Fibroblast of lung (primary cell): Measurements from ENCODE around the gene DCAF12. TPM values are rescaled to one million over a fixed set of nuclear protein-coding genes. Genes with fewer than 3 reads are reported as not detected.
A peak's percentile ranks its signal among the peaks of the same experiment; 100 is the strongest.

Experiments used
- DNase-seq, 2 donors: peaks; one replicate each; pipeline versions ENCODE4 v3.0.0 to v3.0.0-alpha.2; 2010; ENCODE audit warnings: low read depth in 2 of 2
- H2AFZ ChIP-seq: 2 replicates; pipeline ENCODE4 v1.5.1; 2012; ENCODE audit warnings: low read length, control low read depth, inconsistent platforms
- H3K27ac ChIP-seq: 2 replicates; pipeline ENCODE4 v1.5.1; 2011; ENCODE audit warnings: low read length, control low read depth; ENCODE audit not compliant: insufficient read depth
- H3K27me3 ChIP-seq: 2 replicates; pipeline ENCODE4 v1.5.1; 2011; ENCODE audit warnings: mild to moderate bottlenecking, low read length; ENCODE audit not compliant: control insufficient read depth, insufficient read depth
- H3K36me3 ChIP-seq: 2 replicates; pipeline ENCODE4 v1.5.1; 2011; ENCODE audit warnings: low read length; ENCODE audit not compliant: control insufficient read depth, insufficient read depth
- H3K4me1 ChIP-seq: 2 replicates; pipeline ENCODE4 v1.5.1; 2011; ENCODE audit warnings: low read length; ENCODE audit not compliant: control insufficient read depth, insufficient read depth; ENCODE audit errors: extremely low read depth
- H3K4me2 ChIP-seq: 2 replicates; pipeline ENCODE4 v1.5.1; 2011; ENCODE audit warnings: low read length, control low read depth; ENCODE audit not compliant: insufficient read depth; ENCODE audit errors: extremely low read depth
- H3K4me3 ChIP-seq, 4 experiments: fragments of 200-600 bp in 1 of 4; sonication (generic) in 1 of 4; replicated peaks in 1 of 4; 2 replicates each; pipeline ENCODE4 v1.5.1; 2011 to 2016; ENCODE audit warnings: low read length in 4 of 4, low read depth in 3 of 4, mild to moderate bottlenecking in 3 of 4, control low read depth in 2 of 4, inconsistent platforms in 1 of 4, mixed read lengths in 1 of 4; ENCODE audit not compliant: insufficient read depth in 1 of 4; ENCODE audit errors: control extremely low read depth in 1 of 4
- H3K79me2 ChIP-seq: 2 replicates; pipeline ENCODE4 v1.5.1; 2012; ENCODE audit warnings: mild to moderate bottlenecking, low read length, inconsistent platforms; ENCODE audit not compliant: control insufficient read depth, insufficient read depth
- H3K9ac ChIP-seq: 2 replicates; pipeline ENCODE4 v1.5.1; 2011; ENCODE audit warnings: mild to moderate bottlenecking, low read length, control low read depth; ENCODE audit not compliant: insufficient read depth
- H3K9me3 ChIP-seq: 2 replicates; pipeline ENCODE4 v1.5.1; 2012; ENCODE audit warnings: low read depth, low read length; ENCODE audit not compliant: control insufficient read depth, insufficient read depth
- H4K20me1 ChIP-seq: 2 replicates; pipeline ENCODE4 v1.5.1; 2011; ENCODE audit warnings: low read length; ENCODE audit not compliant: control insufficient read depth, insufficient read depth; ENCODE audit errors: extremely low read depth
- CTCF ChIP-seq, 2 donors: IDR thresholded peaks in 1 of 2; conservative IDR thresholded peaks in 1 of 2; 1 replicate in 1 of 2; 2 replicates in 1 of 2; pipeline ENCODE4 v1.5.1; 2011 to 2012; ENCODE audit warnings: low read length in 2 of 2, control low read depth in 1 of 2, inconsistent platforms in 1 of 2, low read depth in 1 of 2, mild to moderate bottlenecking in 1 of 2
- EZH2 ChIP-seq: IDR thresholded peaks from 2 replicates; pipeline ENCODE4 v1.5.1; 2012; ENCODE audit warnings: low read length, control low read depth, mild to moderate bottlenecking; ENCODE audit errors: missing control alignments
- polyA plus RNA-seq, 2 donors: library from polyadenylated mRNA; depleted of rRNA in 1 of 2; stranded (reverse) in 1 of 2; unstranded in 1 of 2; fragments of >200 nt; gene quantifications; 2 replicates each; pipeline ENCODE4 v1.2.1, GENCODE V29; 2011 to 2012; ENCODE audit warnings: missing spikeins in 1 of 2
- total RNA-seq: library from RNA; depleted of rRNA; stranded (reverse); fragments of >200 nt; gene quantifications from 2 replicates; pipeline ENCODE4 v1.2.1, GENCODE V29; 2014

The DCAF12 gene
- total and polyA plus RNA-seq, 2 donors (not counting 1 experiment from before 2014, with no cell fraction given) = 9.7 to 26.3 TPM

GRCh38 chr9:34059281-34059680 lies 67.2 kb downstream of the DCAF12 start:
- no peaks in the 10 kb centered on the region for H3K4me1 ChIP-seq
- H3K27me3 ChIP-seq = no peaks in the 10 kb centered on the region
- no peak overlapping the region for H3K27ac ChIP-seq
- H3K79me2 ChIP-seq = no peaks in the 10 kb centered on the region
- H3K36me3 ChIP-seq = no peaks in the 10 kb centered on the region
- no peak overlapping the region for H3K4me3 ChIP-seq
- H3K9me3 ChIP-seq = no peaks in the 10 kb centered on the region
- DNase-seq = no peak
- H3K4me2 ChIP-seq = no peak overlapping the region
- no peaks in the 10 kb centered on the region for H4K20me1 ChIP-seq
- H2AFZ ChIP-seq = no peak overlapping the region
- TF ChIP-seq EZH2 = no peak
- TF ChIP-seq CTCF (conservative IDR thresholded peaks at IDR 0.05 in 1 of 2, IDR thresholded peaks at IDR 0.05 in 1 of 2; ENCODE audit: low read depth in 1 of 2, low read length in 2 of 2) = no peak
- H3K9ac ChIP-seq = no peak overlapping the region

GRCh38 chr9:34049630-34050384 lies 76.7 kb downstream of the DCAF12 start:
- no peaks in the 10 kb centered on the region for H3K27me3 ChIP-seq
- peaks cover 4% of the 10 kb centered on the region for H3K4me1 ChIP-seq
- peaks cover 36% of the 10 kb centered on the region for H3K79me2 ChIP-seq
- H4K20me1 ChIP-seq = no peaks in the 10 kb centered on the region
- DNase-seq = no peak
- peak overlapping the region; percentile 100 for H3K27ac ChIP-seq
- peak overlapping the region; percentile 100 for H2AFZ ChIP-seq
- TF ChIP-seq EZH2 = no peak
- peak overlapping the region; percentile 88 for H3K4me2 ChIP-seq
- H3K9me3 ChIP-seq = no peaks in the 10 kb centered on the region
- peak overlapping the region; percentile 94 for H3K9ac ChIP-seq
- H3K4me3 ChIP-seq = peak overlapping the region; percentile 73 to 95 (median 94)
- no peaks in the 10 kb centered on the region for H3K36me3 ChIP-seq

GRCh38 chr9:34048727-34049629 lies 77.5 kb downstream of the DCAF12 start, which contains the start of gene UBAP2:
TSS of gene UBAP2 (minus strand) at chr9:34048887. CDS start at chr9:34017148, 31,739 bp downstream.
- Histone ChIP-seq H4K20me1 (no peaks in the 10 kb centered on the region), H3K9ac (peak within 1 kb of the TSS; percentile 94), H3K79me2 (peaks cover 44% of the 10 kb centered on the region), H3K4me1 (peaks cover 4% of the 10 kb centered on the region), H3K4me3 (peak within 1 kb of the TSS; percentile 73 to 95 (median 94)), H3K27ac (peak within 1 kb of the TSS; percentile 100), H3K36me3 (no peaks in the 10 kb centered on the region), H3K4me2 (peak within 1 kb of the TSS; percentile 88), H3K27me3 (no peaks in the 10 kb centered on the region), H2AFZ (peak within 1 kb of the TSS; percentile 100), H3K9me3 (no peaks in the 10 kb centered on the region)
- no peak for TF ChIP-seq CTCF (conservative IDR thresholded peaks at IDR 0.05 in 1 of 2, IDR thresholded peaks at IDR 0.05 in 1 of 2; ENCODE audit: low read depth in 1 of 2, low read length in 2 of 2)
- TF ChIP-seq EZH2 = no peak
- peak; percentile 98 for DNase-seq
